ENCODE measurements around the gene AQP12A. TPM values are rescaled to one million over a fixed set of nuclear protein-coding genes. Genes with fewer than 3 reads are reported as not detected.

Gene AQP12A
- total and polyA plus RNA-seq, 9 of the 15 experiments (the other 6 are each of a cell fraction or from before 2014, with no cell fraction given) = not detected

DNA sequence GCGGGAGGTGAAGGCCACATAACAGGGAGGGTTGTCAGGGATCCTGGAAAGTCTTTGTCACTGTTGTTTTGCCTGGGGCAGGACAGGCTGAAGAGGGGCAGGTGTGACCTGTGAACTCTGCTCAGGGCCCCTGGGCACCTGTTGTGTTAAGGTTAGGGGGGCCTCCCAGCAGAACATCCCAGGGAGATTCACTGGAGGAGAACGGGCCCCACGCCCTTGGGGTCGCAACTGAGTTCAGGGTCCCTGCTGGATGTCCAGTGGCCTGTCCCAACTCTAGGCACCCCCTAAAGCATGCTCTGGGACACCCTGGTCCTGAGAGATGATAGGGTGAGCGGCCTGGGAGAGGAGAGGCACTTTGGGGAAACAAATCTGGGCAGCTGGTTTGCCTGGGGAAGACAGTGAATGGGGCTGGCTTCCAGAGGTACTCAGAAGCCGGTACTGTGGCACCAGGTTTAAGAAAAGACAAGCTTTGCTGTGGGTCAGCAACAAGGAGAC is 43.5 kb upstream of the AQP12A start:
- ChIA-PET CTCF (ENCODE audit: low intra/inter-chr PET ratio) (no interaction called here), POLR2A (no interaction called here)
- H4K20me1 ChIP-seq (replicated peaks; ENCODE audit: control insufficient read depth, insufficient read depth, low read length) = no peaks in the 10 kb centered on the region
- no peak for FAIRE-seq
- TF ChIP-seq, protein P1, sequence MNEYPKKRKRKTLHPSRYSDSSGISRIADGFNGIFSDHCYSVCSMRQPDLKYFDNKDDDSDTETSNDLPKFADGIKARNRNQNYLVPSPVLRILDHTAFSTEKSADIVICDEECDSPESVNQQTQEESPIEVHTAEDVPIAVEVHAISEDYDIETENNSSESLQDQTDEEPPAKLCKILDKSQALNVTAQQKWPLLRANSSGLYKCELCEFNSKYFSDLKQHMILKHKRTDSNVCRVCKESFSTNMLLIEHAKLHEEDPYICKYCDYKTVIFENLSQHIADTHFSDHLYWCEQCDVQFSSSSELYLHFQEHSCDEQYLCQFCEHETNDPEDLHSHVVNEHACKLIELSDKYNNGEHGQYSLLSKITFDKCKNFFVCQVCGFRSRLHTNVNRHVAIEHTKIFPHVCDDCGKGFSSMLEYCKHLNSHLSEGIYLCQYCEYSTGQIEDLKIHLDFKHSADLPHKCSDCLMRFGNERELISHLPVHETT (CRISPR knock-in tag; conservative IDR thresholded peaks at IDR 0.05 in 1 of 2, IDR thresholded peaks at IDR 0.05 in 1 of 2) = no peak
- TF ChIP-seq ZEB2 (IDR thresholded peaks at IDR 0.05) = no peak
- TF ChIP-seq, protein P2, sequence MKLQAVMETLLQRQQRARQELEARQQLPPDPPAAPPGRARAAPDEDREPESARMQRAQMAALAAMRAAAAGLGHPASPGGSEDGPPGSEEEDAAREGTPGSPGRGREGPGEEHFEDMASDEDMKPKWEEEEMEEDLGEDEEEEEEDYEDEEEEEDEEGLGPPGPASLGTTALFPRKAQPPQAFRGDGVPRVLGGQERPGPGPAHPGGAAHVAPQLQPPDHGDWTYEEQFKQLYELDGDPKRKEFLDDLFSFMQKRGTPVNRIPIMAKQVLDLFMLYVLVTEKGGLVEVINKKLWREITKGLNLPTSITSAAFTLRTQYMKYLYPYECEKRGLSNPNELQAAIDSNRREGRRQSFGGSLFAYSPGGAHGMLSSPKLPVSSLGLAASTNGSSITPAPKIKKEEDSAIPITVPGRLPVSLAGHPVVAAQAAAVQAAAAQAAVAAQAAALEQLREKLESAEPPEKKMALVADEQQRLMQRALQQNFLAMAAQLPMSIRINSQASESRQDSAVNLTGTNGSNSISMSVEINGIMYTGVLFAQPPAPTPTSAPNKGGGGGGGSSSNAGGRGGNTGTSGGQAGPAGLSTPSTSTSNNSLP (IDR thresholded peaks at IDR 0.05; ENCODE audit: borderline replicate concordance, low read depth, low read length) = no peak
- no peak for TF ChIP-seq BRD4 (IDR thresholded peaks at IDR 0.05)
- TF ChIP-seq, protein P3, sequence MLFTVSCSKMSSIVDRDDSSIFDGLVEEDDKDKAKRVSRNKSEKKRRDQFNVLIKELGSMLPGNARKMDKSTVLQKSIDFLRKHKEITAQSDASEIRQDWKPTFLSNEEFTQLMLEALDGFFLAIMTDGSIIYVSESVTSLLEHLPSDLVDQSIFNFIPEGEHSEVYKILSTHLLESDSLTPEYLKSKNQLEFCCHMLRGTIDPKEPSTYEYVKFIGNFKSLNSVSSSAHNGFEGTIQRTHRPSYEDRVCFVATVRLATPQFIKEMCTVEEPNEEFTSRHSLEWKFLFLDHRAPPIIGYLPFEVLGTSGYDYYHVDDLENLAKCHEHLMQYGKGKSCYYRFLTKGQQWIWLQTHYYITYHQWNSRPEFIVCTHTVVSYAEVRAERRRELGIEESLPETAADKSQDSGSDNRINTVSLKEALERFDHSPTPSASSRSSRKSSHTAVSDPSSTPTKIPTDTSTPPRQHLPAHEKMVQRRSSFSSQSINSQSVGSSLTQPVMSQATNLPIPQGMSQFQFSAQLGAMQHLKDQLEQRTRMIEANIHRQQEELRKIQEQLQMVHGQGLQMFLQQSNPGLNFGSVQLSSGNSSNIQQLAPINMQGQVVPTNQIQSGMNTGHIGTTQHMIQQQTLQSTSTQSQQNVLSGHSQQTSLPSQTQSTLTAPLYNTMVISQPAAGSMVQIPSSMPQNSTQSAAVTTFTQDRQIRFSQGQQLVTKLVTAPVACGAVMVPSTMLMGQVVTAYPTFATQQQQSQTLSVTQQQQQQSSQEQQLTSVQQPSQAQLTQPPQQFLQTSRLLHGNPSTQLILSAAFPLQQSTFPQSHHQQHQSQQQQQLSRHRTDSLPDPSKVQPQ (CRISPR knock-in tag; IDR thresholded peaks at IDR 0.05; ENCODE audit: borderline replicate concordance) = no peak
- TF ChIP-seq NFIX (CRISPR knock-in tag; IDR thresholded peaks at IDR 0.05; ENCODE audit: low read depth) = no peak
- TF ChIP-seq, protein P4, sequence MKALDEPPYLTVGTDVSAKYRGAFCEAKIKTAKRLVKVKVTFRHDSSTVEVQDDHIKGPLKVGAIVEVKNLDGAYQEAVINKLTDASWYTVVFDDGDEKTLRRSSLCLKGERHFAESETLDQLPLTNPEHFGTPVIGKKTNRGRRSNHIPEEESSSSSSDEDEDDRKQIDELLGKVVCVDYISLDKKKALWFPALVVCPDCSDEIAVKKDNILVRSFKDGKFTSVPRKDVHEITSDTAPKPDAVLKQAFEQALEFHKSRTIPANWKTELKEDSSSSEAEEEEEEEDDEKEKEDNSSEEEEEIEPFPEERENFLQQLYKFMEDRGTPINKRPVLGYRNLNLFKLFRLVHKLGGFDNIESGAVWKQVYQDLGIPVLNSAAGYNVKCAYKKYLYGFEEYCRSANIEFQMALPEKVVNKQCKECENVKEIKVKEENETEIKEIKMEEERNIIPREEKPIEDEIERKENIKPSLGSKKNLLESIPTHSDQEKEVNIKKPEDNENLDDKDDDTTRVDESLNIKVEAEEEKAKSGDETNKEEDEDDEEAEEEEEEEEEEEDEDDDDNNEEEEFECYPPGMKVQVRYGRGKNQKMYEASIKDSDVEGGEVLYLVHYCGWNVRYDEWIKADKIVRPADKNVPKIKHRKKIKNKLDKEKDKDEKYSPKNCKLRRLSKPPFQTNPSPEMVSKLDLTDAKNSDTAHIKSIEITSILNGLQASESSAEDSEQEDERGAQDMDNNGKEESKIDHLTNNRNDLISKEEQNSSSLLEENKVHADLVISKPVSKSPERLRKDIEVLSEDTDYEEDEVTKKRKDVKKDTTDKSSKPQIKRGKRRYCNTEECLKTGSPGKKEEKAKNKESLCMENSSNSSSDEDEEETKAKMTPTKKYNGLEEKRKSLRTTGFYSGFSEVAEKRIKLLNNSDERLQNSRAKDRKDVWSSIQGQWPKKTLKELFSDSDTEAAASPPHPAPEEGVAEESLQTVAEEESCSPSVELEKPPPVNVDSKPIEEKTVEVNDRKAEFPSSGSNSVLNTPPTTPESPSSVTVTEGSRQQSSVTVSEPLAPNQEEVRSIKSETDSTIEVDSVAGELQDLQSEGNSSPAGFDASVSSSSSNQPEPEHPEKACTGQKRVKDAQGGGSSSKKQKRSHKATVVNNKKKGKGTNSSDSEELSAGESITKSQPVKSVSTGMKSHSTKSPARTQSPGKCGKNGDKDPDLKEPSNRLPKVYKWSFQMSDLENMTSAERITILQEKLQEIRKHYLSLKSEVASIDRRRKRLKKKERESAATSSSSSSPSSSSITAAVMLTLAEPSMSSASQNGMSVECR (CRISPR knock-in tag; IDR thresholded peaks at IDR 0.05) = no peak
- no peak for TF ChIP-seq CBFA2T2 (conservative IDR thresholded peaks at IDR 0.05)
- no TSS peak for BruUV-seq (replicated peaks)
- H3K9me1 ChIP-seq (ENCODE audit: control insufficient read depth, insufficient read depth, low read length) = no peaks in the 10 kb centered on the region
- H3K4me3 ChIP-seq = no peak overlapping the region
- H3K4me1 ChIP-seq (replicated peaks in 1 of 2; ENCODE audit: control insufficient read depth in 2 of 2, insufficient read depth in 2 of 2, low read length in 2 of 2) = peaks cover 0 to 7% of the 10 kb centered on the region in 2 experiments; a peak in 1 of 5 replicates
- H3K9me3 ChIP-seq (replicated peaks; ENCODE audit: control insufficient read depth, insufficient read depth, low read depth, low read length) = no peaks in the 10 kb centered on the region
- no peaks in the 10 kb centered on the region for H3K79me2 ChIP-seq (ENCODE audit: control insufficient read depth, insufficient read depth, low read length)
- no peak overlapping the region for H3K27ac ChIP-seq (ENCODE audit: extremely low read depth, low read depth, low read length)
- ATAC-seq = no peak
- no peaks in the 10 kb centered on the region for H3K36me3 ChIP-seq (ENCODE audit: control insufficient read depth, insufficient read depth, low read length)
- H3K4me2 ChIP-seq (ENCODE audit: insufficient read depth, low read length) = no peak overlapping the region
- intact Hi-C loops (cut with micrococcal nuclease) = no loop called here
- peaks cover 12 to 66% of the 10 kb centered on the region in 2 experiments; a peak in 4 of 5 replicates for H3K27me3 ChIP-seq (ENCODE audit: control insufficient read depth in 2 of 2, insufficient read depth in 2 of 2, low read length in 2 of 2)
- peak in 1 of 4 experiments; percentile 2 for DNase-seq (ENCODE audit: extremely low read depth in 1 of 4, low spot score in 3 of 4)
- H3K9ac ChIP-seq (ENCODE audit: insufficient read depth in 1 of 2, low read depth in 2 of 2, low read length in 2 of 2) = no peak overlapping the region
- 0% methylated on average over 5 of the region's 6 CpGs for WGBS (ENCODE audit: insufficient coverage, low coverage, missing lambda C conversion rate)
- in situ Hi-C loops (cut with MboI) = no loop called here
- no peak overlapping the region for H2AFZ ChIP-seq (ENCODE audit: low read depth, low read length)
